ENCODE data around the gene NCEH1. TPM values are rescaled to one million over a fixed set of nuclear protein-coding genes. Genes with fewer than 3 reads are reported as not detected.
"Not testable (repeated sequence)": the region's sequence is repeated elsewhere in the genome, so short reads cannot be mapped to it uniquely, and the experiment has no call there.

NCEH1 gene
- total and polyA plus RNA-seq, 2 of the 13 experiments (the other 11 are each of a cell fraction or from before 2014, with no cell fraction given): 12.9 to 21.4 TPM

DNA sequence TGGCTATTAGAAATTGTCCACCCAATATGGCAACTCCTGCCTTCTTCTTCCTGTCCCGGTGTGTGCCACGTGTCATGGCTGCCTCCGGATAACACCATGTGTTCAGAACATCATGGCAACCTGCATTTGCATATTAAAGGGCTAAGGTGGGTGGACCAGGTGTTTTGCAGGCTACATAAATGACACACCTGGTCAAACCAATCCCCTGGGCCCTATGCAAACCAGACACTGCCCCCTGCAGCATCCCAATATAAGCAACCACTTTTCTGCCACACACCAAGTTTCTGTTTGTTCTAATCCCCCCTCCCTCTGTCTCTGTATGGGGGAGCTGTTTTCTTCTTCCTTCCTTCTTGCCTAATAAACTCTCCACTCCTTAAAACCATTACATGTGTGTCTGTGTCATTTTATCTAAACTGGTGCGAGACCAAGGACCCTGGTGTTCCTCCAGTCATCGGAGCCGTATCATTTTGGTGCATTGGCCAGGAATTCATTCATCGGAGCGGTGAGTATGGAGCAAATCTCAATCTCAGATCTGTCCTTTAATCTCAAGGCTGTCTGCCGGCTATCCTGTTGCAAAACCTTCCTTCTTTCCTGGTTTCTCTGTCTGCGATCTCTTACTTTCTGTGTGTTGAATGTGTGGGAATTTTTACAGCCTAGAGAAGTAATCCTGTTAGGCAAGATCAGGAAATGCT, 44.5 kb downstream of the NCEH1 start (continued):
- no peak for TF ChIP-seq BCLAF1 (IDR thresholded peaks at IDR 0.05)
- peak; percentile 24; the same call in 1 of the 2 replicates for TF ChIP-seq ZNF607 (CRISPR knock-in tag; IDR thresholded peaks at IDR 0.05; ENCODE audit: borderline replicate concordance)
- TF ChIP-seq ZNF224 (CRISPR knock-in tag; IDR thresholded peaks at IDR 0.05): no peak
- TF ChIP-seq, protein P1, sequence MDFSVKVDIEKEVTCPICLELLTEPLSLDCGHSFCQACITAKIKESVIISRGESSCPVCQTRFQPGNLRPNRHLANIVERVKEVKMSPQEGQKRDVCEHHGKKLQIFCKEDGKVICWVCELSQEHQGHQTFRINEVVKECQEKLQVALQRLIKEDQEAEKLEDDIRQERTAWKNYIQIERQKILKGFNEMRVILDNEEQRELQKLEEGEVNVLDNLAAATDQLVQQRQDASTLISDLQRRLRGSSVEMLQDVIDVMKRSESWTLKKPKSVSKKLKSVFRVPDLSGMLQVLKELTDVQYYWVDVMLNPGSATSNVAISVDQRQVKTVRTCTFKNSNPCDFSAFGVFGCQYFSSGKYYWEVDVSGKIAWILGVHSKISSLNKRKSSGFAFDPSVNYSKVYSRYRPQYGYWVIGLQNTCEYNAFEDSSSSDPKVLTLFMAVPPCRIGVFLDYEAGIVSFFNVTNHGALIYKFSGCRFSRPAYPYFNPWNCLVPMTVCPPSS (IDR thresholded peaks at IDR 0.05): no peak
- TF ChIP-seq ZNF350 (CRISPR knock-in tag; IDR thresholded peaks at IDR 0.05; ENCODE audit: borderline replicate concordance, low read depth): no peak
- TF ChIP-seq ZSCAN30 (CRISPR knock-in tag; IDR thresholded peaks at IDR 0.05): no peak
- TF ChIP-seq ZFP36L1 (CRISPR knock-in tag; IDR thresholded peaks at IDR 0.05): no peak

DNA sequence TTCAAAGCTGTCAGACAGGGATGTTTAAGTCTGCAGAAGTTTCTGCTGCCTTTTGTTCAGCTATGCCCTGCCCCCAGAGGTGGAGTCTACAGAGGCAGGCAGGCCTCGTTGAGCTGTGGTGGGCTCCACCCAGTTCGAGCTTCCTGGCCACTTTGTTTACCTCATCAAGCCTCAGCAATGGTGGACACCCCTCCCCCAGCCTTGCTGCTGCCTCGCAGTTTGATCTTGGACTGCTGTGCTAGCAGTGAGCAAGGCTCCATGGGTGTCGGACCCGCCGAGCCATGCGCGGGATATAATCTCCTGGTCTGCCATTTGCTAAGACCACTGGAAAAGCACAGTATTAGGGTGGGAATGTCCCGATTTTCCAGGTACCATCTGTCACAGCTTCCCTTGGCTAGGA, 45.4 kb downstream of the NCEH1 start:
- in situ Hi-C loops (cut with HindIII; ENCODE audit: extremely low pct_ligation_motif_present, low pct_unique_long_range_greater_than_20kb): loop anchor here (5.0 kb wide), 1 partner anchor 178 kb away; no protein-coding TSS in a partner anchor
- no CpG with 5 or more reads among the region's 9 CpGs for WGBS (ENCODE audit: low lambda C conversion rate)

GRCh38 chr3:172660421-172660820, 50.4 kb downstream of the NCEH1 start:
- H3K9ac ChIP-seq (ENCODE audit: insufficient read depth, low read depth, low read length); H2AFZ ChIP-seq (ENCODE audit: low read length); CTCF ChIA-PET (ENCODE audit: low intra/inter-chr PET ratio, low total read pairs); ATAC-seq; BruUV-seq (replicated peaks); H3K9me3 ChIP-seq (ENCODE audit: low read length); H3K36me3 ChIP-seq (replicated peaks in 1 of 2; ENCODE audit: control insufficient read depth in 1 of 2, insufficient read depth in 2 of 2, low read length in 2 of 2); H3K79me2 ChIP-seq (ENCODE audit: insufficient read depth, low read length); H4K20me1 ChIP-seq (ENCODE audit: insufficient read depth, low read length); H3K4me3 ChIP-seq (replicated peaks in 1 of 3; ENCODE audit: insufficient read depth in 1 of 3, low read depth in 2 of 3, low read length in 3 of 3); in situ Hi-C loops (cut with HindIII; ENCODE audit: extremely low pct_ligation_motif_present, low pct_unique_long_range_greater_than_20kb); H3K27ac ChIP-seq (ENCODE audit: extremely low read length, insufficient read depth, low read length); H3K27me3 ChIP-seq (ENCODE audit: control insufficient read depth in 1 of 2, insufficient read depth in 2 of 2, low read length in 2 of 2); DNase-seq (ENCODE audit: low spot score); FAIRE-seq; POLR2A ChIA-PET; H3K4me2 ChIP-seq (ENCODE audit: low read depth, low read length): not testable (repeated sequence)
- peaks cover 32% of the 10 kb centered on the region for H3K4me1 ChIP-seq (ENCODE audit: insufficient read depth, low read length)
- WGBS (ENCODE audit: low lambda C conversion rate): 100% methylated on average over 1 of the region's 1 CpG
- intact Hi-C loops (cut with micrococcal nuclease; ENCODE audit: unreplicated experiment): loop anchor here (10.0 kb wide), 1 partner anchor 306 kb away; no protein-coding TSS in a partner anchor

More for the DNA sequence above, 45.4 kb downstream of the NCEH1 start:
- H3K4me2 ChIP-seq (ENCODE audit: low read depth, low read length); H3K4me1 ChIP-seq (ENCODE audit: insufficient read depth, low read length); H4K20me1 ChIP-seq (ENCODE audit: insufficient read depth, low read length); H3K27ac ChIP-seq (ENCODE audit: extremely low read length, insufficient read depth, low read length); H3K79me2 ChIP-seq (ENCODE audit: insufficient read depth, low read length); H3K27me3 ChIP-seq (ENCODE audit: control insufficient read depth in 1 of 2, insufficient read depth in 2 of 2, low read length in 2 of 2); H3K9me3 ChIP-seq (ENCODE audit: low read length); ATAC-seq; H3K4me3 ChIP-seq (replicated peaks in 1 of 3; ENCODE audit: insufficient read depth in 1 of 3, low read depth in 2 of 3, low read length in 3 of 3); DNase-seq (ENCODE audit: low spot score); POLR2A ChIA-PET; H2AFZ ChIP-seq (ENCODE audit: low read length); CTCF ChIA-PET (ENCODE audit: low intra/inter-chr PET ratio, low total read pairs); H3K9ac ChIP-seq (ENCODE audit: insufficient read depth, low read depth, low read length); BruUV-seq (replicated peaks); FAIRE-seq; H3K36me3 ChIP-seq (replicated peaks in 1 of 2; ENCODE audit: control insufficient read depth in 1 of 2, insufficient read depth in 2 of 2, low read length in 2 of 2): not testable (repeated sequence)
- intact Hi-C loops (cut with micrococcal nuclease; ENCODE audit: unreplicated experiment): loop anchor here (10.0 kb wide), 1 partner anchor 311 kb away; no protein-coding TSS in a partner anchor
- TF ChIP-seq, protein P2, sequence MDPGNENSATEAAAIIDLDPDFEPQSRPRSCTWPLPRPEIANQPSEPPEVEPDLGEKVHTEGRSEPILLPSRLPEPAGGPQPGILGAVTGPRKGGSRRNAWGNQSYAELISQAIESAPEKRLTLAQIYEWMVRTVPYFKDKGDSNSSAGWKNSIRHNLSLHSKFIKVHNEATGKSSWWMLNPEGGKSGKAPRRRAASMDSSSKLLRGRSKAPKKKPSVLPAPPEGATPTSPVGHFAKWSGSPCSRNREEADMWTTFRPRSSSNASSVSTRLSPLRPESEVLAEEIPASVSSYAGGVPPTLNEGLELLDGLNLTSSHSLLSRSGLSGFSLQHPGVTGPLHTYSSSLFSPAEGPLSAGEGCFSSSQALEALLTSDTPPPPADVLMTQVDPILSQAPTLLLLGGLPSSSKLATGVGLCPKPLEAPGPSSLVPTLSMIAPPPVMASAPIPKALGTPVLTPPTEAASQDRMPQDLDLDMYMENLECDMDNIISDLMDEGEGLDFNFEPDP (CRISPR knock-in tag; conservative IDR thresholded peaks at IDR 0.05): 0 out of 2 replicates have a peak, but pooled peaks have one; percentile 7
